H1 (cell line): ENCODE measurements around the gene ADD1. TPM values are rescaled to one million over a fixed set of nuclear protein-coding genes. Genes with fewer than 3 reads are reported as not detected.

ENCODE experiments used
- CTCF ChIA-PET: fragments of 300-600 bp; sonication (Branson Sonifier 250); formaldehyde crosslinking; loops from one replicate; lab custom pipeline; 2021; ENCODE audit not compliant: partially characterized antibody; lab: Charles Lee
- POLR2A ChIA-PET: fragments of 300-600 bp; sonication (Branson Sonifier 250); formaldehyde crosslinking; loops from one replicate; lab custom pipeline; 2021; ENCODE audit warnings: inconsistent platforms; ENCODE audit not compliant: partially characterized antibody; lab: Charles Lee
- DNase-seq, 2 experiments: peaks; one replicate each; pipeline versions ENCODE4 v3.0.0 to v3.0.0-alpha.2; 2010 to 2022; ENCODE audit warnings: low spot score in 2 of 2, low read depth in 1 of 2, mixed read lengths in 1 of 2
- FAIRE-seq: peaks from 2 replicates; lab custom pipeline; 2011; peaks lifted over from hg19 to GRCh38; lab: Jason Lieb, UNC
- H2AFZ ChIP-seq: 2 replicates; pipeline ENCODE4 v1.8.1; 2012; ENCODE audit warnings: low read length, inconsistent platforms
- H2AK5ac ChIP-seq: 2 replicates; pipeline ENCODE4 v1.6.1; 2013; ENCODE audit warnings: low read depth, low read length
- H2BK120ac ChIP-seq: replicated peaks from 2 replicates; pipeline ENCODE3; 2013; ENCODE audit warnings: low read depth, low read length, inconsistent platforms
- H2BK12ac ChIP-seq: 2 replicates; pipeline ENCODE4 v1.6.1; 2013; ENCODE audit warnings: low read depth, low read length
- H2BK15ac ChIP-seq: 2 replicates; pipeline ENCODE4 v1.6.1; 2013; ENCODE audit warnings: low read length
- H2BK20ac ChIP-seq: 2 replicates; pipeline ENCODE4 v1.6.1; 2013; ENCODE audit warnings: low read length
- H2BK5ac ChIP-seq: 2 replicates; pipeline ENCODE4 v1.6.1; 2013; ENCODE audit warnings: low read depth, low read length
- H3K14ac ChIP-seq: 2 replicates; pipeline ENCODE4 v1.6.1; 2013; ENCODE audit warnings: inconsistent platforms; ENCODE audit not compliant: insufficient read length
- H3K18ac ChIP-seq: 2 replicates; pipeline ENCODE4 v1.6.1; 2013; ENCODE audit warnings: low read length; ENCODE audit errors: extremely low read depth
- H3K23ac ChIP-seq: 2 replicates; pipeline ENCODE4 v1.6.1; 2013; ENCODE audit warnings: inconsistent platforms; ENCODE audit not compliant: insufficient read length
- H3K23me2 ChIP-seq: 2 replicates; pipeline ENCODE4 v1.6.1; 2013; ENCODE audit warnings: low read depth, low read length
- H3K27ac ChIP-seq: 2 replicates; pipeline ENCODE4 v1.6.1; 2011; ENCODE audit warnings: low read depth, low read length, inconsistent platforms
- H3K27me3 ChIP-seq, 4 experiments: replicated peaks in 1 of 4; 1 replicate in 1 of 4; 2 replicates in 3 of 4; pipeline versions ENCODE4 v1.6.1 to v1.8.1; 2011 to 2013; ENCODE audit warnings: low read length in 3 of 4, mild to moderate bottlenecking in 3 of 4, inconsistent platforms in 2 of 4, mixed read lengths in 2 of 4, moderate library complexity in 1 of 4; ENCODE audit not compliant: control insufficient read depth in 3 of 4, insufficient read depth in 3 of 4; ENCODE audit errors: extremely low read depth in 1 of 4
- H3K36me3 ChIP-seq, 4 experiments: 2 replicates each; pipeline versions ENCODE4 v1.6.1 to v1.8.1; 2011 to 2013; ENCODE audit warnings: mild to moderate bottlenecking in 4 of 4, low read length in 3 of 4, moderate library complexity in 2 of 4, control low read depth in 1 of 4, inconsistent platforms in 1 of 4; ENCODE audit not compliant: insufficient read depth in 4 of 4, control insufficient read depth in 2 of 4
- H3K4ac ChIP-seq: replicated peaks from 2 replicates; pipeline ENCODE3; 2013; ENCODE audit warnings: low read length, low read depth, mixed read lengths, inconsistent platforms; ENCODE audit not compliant: insufficient read length
- H3K4me1 ChIP-seq, 4 experiments: replicated peaks in 1 of 4; 1 replicate in 1 of 4; 2 replicates in 3 of 4; pipeline versions ENCODE4 v1.6.1 to v1.8.1; 2011 to 2013; ENCODE audit warnings: low read length in 3 of 4, inconsistent platforms in 2 of 4, mixed read lengths in 1 of 4; ENCODE audit not compliant: insufficient read depth in 4 of 4, control insufficient read depth in 3 of 4
- H3K4me2 ChIP-seq, 2 experiments: 2 replicates each; pipeline versions ENCODE4 v1.6.1 to v1.8.1; 2011 to 2013; ENCODE audit warnings: low read depth in 2 of 2, low read length in 2 of 2, control low read depth in 1 of 2, inconsistent platforms in 1 of 2, mild to moderate bottlenecking in 1 of 2; ENCODE audit not compliant: insufficient read depth in 1 of 2
- H3K4me3 ChIP-seq, 4 experiments: fragments of 200-600, 300-600 bp in 1 of 4; sonication (generic), shearing (Covaris generic), sonication (Bioruptor Twin) in 1 of 4; 2 replicates each; pipeline versions ENCODE4 v1.5.1 to v1.8.1; 2011 to 2016; ENCODE audit warnings: low read length in 4 of 4, low read depth in 3 of 4, control low read depth in 2 of 4, inconsistent platforms in 2 of 4, mild to moderate bottlenecking in 2 of 4, mixed read lengths in 1 of 4, moderate library complexity in 1 of 4; ENCODE audit not compliant: insufficient read depth in 2 of 4; ENCODE audit errors: extremely low read depth in 1 of 4
- H3K56ac ChIP-seq: replicated peaks from 2 replicates; pipeline ENCODE3; 2013; ENCODE audit warnings: low read depth, mild to moderate bottlenecking, mixed read lengths, low read length, inconsistent platforms; ENCODE audit not compliant: insufficient read length
- H3K79me1 ChIP-seq: 2 replicates; pipeline ENCODE4 v1.6.1; 2013; ENCODE audit warnings: low read depth, low read length, control low read depth
- H3K79me2 ChIP-seq, 2 experiments: 2 replicates each; pipeline versions ENCODE4 v1.6.1 to v1.8.1; 2012 to 2013; ENCODE audit warnings: low read length in 2 of 2, mild to moderate bottlenecking in 2 of 2, inconsistent platforms in 1 of 2; ENCODE audit not compliant: insufficient read depth in 2 of 2, control insufficient read depth in 1 of 2
- H3K9ac ChIP-seq, 4 experiments: replicated peaks in 1 of 4; 1 replicate in 1 of 4; 2 replicates in 3 of 4; pipeline versions ENCODE4 v1.6.1 to v1.8.1; 2011 to 2013; ENCODE audit warnings: low read depth in 3 of 4, low read length in 3 of 4, control low read depth in 2 of 4, mild to moderate bottlenecking in 2 of 4, moderate library complexity in 2 of 4, inconsistent platforms in 1 of 4; ENCODE audit errors: extremely low read depth in 1 of 4
- H3K9me3 ChIP-seq, 2 experiments: 2 replicates each; pipeline versions ENCODE4 v1.6.1 to v1.8.1; 2012 to 2013; ENCODE audit warnings: mild to moderate bottlenecking in 2 of 2, moderate library complexity in 2 of 2, control low read depth in 1 of 2, inconsistent platforms in 1 of 2, low read depth in 1 of 2, low read length in 1 of 2, mixed read lengths in 1 of 2; ENCODE audit not compliant: insufficient read depth in 2 of 2
- H4K20me1 ChIP-seq, 2 experiments: replicated peaks in 1 of 2; 2 replicates each; pipeline versions ENCODE3 to v1.8.1; 2011 to 2013; ENCODE audit warnings: inconsistent platforms in 2 of 2, low read length in 2 of 2, mild to moderate bottlenecking in 1 of 2; ENCODE audit not compliant: insufficient read depth in 2 of 2, control insufficient read depth in 1 of 2
- H4K5ac ChIP-seq: 2 replicates; pipeline ENCODE4 v1.6.1; 2013; ENCODE audit warnings: low read length, low read depth, mixed read lengths, inconsistent platforms; ENCODE audit not compliant: insufficient read length
- H4K8ac ChIP-seq: 2 replicates; pipeline ENCODE4 v1.8.0; 2013; ENCODE audit warnings: mild to moderate bottlenecking, moderate library complexity, low read length, inconsistent platforms; ENCODE audit not compliant: insufficient read depth; ENCODE audit errors: extremely low read depth
- H4K91ac ChIP-seq: replicated peaks from 2 replicates; pipeline ENCODE3; 2013; ENCODE audit warnings: low read length, mixed read lengths, inconsistent platforms; ENCODE audit not compliant: insufficient read length
- BACH1 ChIP-seq: IDR thresholded peaks from 2 replicates; pipeline ENCODE4 v1.6.1; 2012; ENCODE audit warnings: low read length, improper control_type of control experiment
- WGBS, 2 experiments: shearing (Covaris generic) in 1 of 2; methylation state at CpG; one replicate each; pipeline versions ENCODE4 v1.1.6 to v1.1.7; 2013 to 2015; ENCODE audit warnings: low lambda C conversion rate in 2 of 2, mixed read lengths in 2 of 2, inconsistent platforms in 1 of 2, low coverage in 1 of 2, missing lambda C conversion rate in 1 of 2; ENCODE audit not compliant: insufficient replicate concordance in 2 of 2, insufficient coverage in 1 of 2, insufficient read length in 1 of 2; ENCODE audit errors: extremely low coverage in 1 of 2, missing lambda C conversion rate in 1 of 2; 5-methylcytosine and 5-hydroxymethylcytosine counted together
- polyA plus RNA-seq, 7 experiments: library from polyadenylated mRNA; depleted of rRNA in 3 of 7; stranded (reverse) in 5 of 7; unstranded in 2 of 7; fragments of >200 nt in 5 of 7; fragments of 200-250 nt in 2 of 7; gene quantifications; 1 replicate in 5 of 7; 2 replicates in 1 of 7; 4 replicates in 1 of 7; pipeline versions ENCODE4 v1.2.1 to v1.2.3, GENCODE V29; 2011 to 2013; ENCODE audit warnings: missing spikeins in 2 of 7, mixed read lengths in 2 of 7
- total RNA-seq: library from RNA; stranded (reverse); fragmentation: NEBNext Ultra II Directional; extraction: Animal tissue kit (Norgen Biotek cat#: 25700); gene quantifications from 2 replicates; pipeline ENCODE4 v1.2.1, GENCODE V29; 2021

ADD1 gene
- total and polyA plus RNA-seq, 2 of the 8 experiments (the other 6 are each of a cell fraction or from before 2014, with no cell fraction given): 113 to 143 TPM

DNA sequence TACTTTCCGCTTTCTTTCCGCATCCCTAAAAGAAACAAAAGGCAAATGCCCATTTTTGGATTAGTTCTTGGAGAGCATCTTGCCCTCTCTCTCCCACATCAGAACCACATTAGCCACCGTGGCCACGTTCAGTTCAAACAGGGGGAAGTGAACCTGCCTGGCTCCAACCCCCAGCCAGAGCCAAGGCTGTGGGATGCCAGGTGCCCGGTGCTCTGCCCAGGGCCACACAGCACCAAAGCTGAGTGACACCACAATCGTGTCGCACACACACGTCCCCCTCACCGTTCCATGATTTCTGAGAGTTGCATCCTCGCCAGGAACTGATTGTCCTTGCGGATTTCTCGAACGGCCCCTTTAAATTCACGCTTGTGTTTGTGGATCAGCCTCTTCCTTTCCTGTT lies 95.3 kb downstream of the ADD1 start:
- Histone ChIP-seq H2AFZ (no peak overlapping the region), H2BK15ac (no peak overlapping the region), H2BK12ac (no peak overlapping the region), H3K27ac (no peak overlapping the region), H3K4me2 (no peak overlapping the region), H3K27me3 (no peaks in the 10 kb centered on the region), H3K4ac (no peak overlapping the region), H3K9ac (no peak overlapping the region), H3K56ac (no peak overlapping the region), H3K79me1 (peaks cover 7% of the 10 kb centered on the region), H3K18ac (no peak overlapping the region), H3K23me2 (peaks cover 9% of the 10 kb centered on the region), H4K91ac (no peak overlapping the region), H4K5ac (no peak overlapping the region), H4K8ac (no peak overlapping the region), H3K23ac (no peak overlapping the region), H2BK5ac (no peak overlapping the region), H3K4me3 (no peak overlapping the region), H2AK5ac (no peak overlapping the region), H3K14ac (no peak overlapping the region), H4K20me1 (peaks cover 15 to 29% of the 10 kb centered on the region in 2 experiments), H2BK20ac (no peak overlapping the region), H3K36me3 (peaks cover 32 to 60% (median 51%) of the 10 kb centered on the region in 4 experiments), H3K9me3 (no peaks in the 10 kb centered on the region; a peak in 1 of 4 replicates), H3K79me2 (peaks cover 0 to 16% of the 10 kb centered on the region in 2 experiments; a peak in 2 of 4 replicates), H2BK120ac (no peak overlapping the region), H3K4me1 (peaks cover 0 to 9% (median 3%) of the 10 kb centered on the region in 4 experiments; a peak in 6 of 7 replicates)
- CTCF ChIA-PET: interaction anchor here (0.7 to 1.6 kb wide), 3 partner anchors 9 to 28 kb away, joined by 3 to 4 read pairs (median 4); no protein-coding TSS in a partner anchor
- POLR2A ChIA-PET: interaction anchor here (1.1 to 6.0 kb wide), 4 partner anchors 9 to 14 kb away, joined by 4 to 45 read pairs (median 6); no protein-coding TSS in a partner anchor
- DNase-seq (no peak), FAIRE-seq (no peak)
- TF ChIP-seq BACH1: no peak
- 91% methylated on average over 14 of the region's 14 CpGs; no CpG with 5 or more reads in 1 of the 2 experiments for WGBS, 2 experiments
